Tibial artery (tissue), 4 donors: ENCODE data around the gene ATP5F1D.

ENCODE experiments used
- DNase-seq, 2 donors: peaks; one replicate each; pipeline ENCODE4 v3.0.0-alpha.2; 2019
- H3K27ac ChIP-seq, 2 donors: fragments of 200-600 bp; sonication (generic) in 1 of 2; 1 replicate in 1 of 2; 2 replicates in 1 of 2; pipeline ENCODE4 v1.5.1; 2018 to 2019; ENCODE audit warnings: mild to moderate bottlenecking in 1 of 2
- H3K27me3 ChIP-seq, 2 donors: fragments of 200-600 bp; sonication (generic) in 1 of 2; one replicate each; pipeline versions ENCODE4 v1.5.1 to v1.6.0; 2016 to 2019
- H3K36me3 ChIP-seq, 3 donors: fragments of 200-600 bp; sonication (generic) in 2 of 3; one replicate each; pipeline ENCODE4 v1.5.1; 2016 to 2019; ENCODE audit warnings: mild to moderate bottlenecking in 2 of 3
- H3K4me1 ChIP-seq, 4 donors: fragments of 200-600 bp; sonication (generic) in 2 of 4; 1 replicate in 3 of 4; 2 replicates in 1 of 4; pipeline ENCODE4 v1.5.1; 2016 to 2019
- H3K4me3 ChIP-seq, 2 donors: fragments of 200-600 bp; sonication (generic) in 1 of 2; 1 replicate in 1 of 2; 2 replicates in 1 of 2; pipeline ENCODE4 v1.5.1; 2018 to 2019; ENCODE audit warnings: mild to moderate bottlenecking in 2 of 2
- H3K9me3 ChIP-seq, 3 donors: fragments of 200-600 bp; sonication (generic) in 1 of 3; one replicate each; pipeline ENCODE4 v1.5.1; 2016 to 2019
- intact Hi-C: fragments of 100-400 bp; cut with DNase I; formaldehyde crosslinking; loops from one replicate; pipeline ENCODE4 v1.15.0; 2023; ENCODE audit warnings: low total_unique reads
- TF ChIP-seq, protein P1 (sequence below), 2 experiments: fragments of 200-600 bp in 1 of 2; fragments of 450-650 bp in 1 of 2; IDR thresholded peaks; one replicate each; pipeline ENCODE4 v1.5.1; 2017 to 2019; ENCODE audit warnings: antibody characterized with exemption in 2 of 2, mild to moderate bottlenecking in 1 of 2, moderate library complexity in 1 of 2

ATP5F1D gene

GRCh38 chr19:1263188-1263587 is 21.6 kb downstream of the ATP5F1D start:
- TF ChIP-seq, protein P1, sequence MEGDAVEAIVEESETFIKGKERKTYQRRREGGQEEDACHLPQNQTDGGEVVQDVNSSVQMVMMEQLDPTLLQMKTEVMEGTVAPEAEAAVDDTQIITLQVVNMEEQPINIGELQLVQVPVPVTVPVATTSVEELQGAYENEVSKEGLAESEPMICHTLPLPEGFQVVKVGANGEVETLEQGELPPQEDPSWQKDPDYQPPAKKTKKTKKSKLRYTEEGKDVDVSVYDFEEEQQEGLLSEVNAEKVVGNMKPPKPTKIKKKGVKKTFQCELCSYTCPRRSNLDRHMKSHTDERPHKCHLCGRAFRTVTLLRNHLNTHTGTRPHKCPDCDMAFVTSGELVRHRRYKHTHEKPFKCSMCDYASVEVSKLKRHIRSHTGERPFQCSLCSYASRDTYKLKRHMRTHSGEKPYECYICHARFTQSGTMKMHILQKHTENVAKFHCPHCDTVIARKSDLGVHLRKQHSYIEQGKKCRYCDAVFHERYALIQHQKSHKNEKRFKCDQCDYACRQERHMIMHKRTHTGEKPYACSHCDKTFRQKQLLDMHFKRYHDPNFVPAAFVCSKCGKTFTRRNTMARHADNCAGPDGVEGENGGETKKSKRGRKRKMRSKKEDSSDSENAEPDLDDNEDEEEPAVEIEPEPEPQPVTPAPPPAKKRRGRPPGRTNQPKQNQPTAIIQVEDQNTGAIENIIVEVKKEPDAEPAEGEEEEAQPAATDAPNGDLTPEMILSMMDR (IDR thresholded peaks at IDR 0.05): no peak
- no peak for DNase-seq
- Histone ChIP-seq H3K27ac (peak overlapping the region; percentile 93 to 95), H3K27me3 (no peaks in the 10 kb centered on the region), H3K9me3 (no peaks in the 10 kb centered on the region), H3K4me3 (no peak overlapping the region), H3K4me1 (peaks cover 13 to 91% (median 80%) of the 10 kb centered on the region in 4 donors), H3K36me3 (peaks cover 0 to 6% (median 2%) of the 10 kb centered on the region in 3 donors)
- intact Hi-C loops: no loop called here

DNA sequence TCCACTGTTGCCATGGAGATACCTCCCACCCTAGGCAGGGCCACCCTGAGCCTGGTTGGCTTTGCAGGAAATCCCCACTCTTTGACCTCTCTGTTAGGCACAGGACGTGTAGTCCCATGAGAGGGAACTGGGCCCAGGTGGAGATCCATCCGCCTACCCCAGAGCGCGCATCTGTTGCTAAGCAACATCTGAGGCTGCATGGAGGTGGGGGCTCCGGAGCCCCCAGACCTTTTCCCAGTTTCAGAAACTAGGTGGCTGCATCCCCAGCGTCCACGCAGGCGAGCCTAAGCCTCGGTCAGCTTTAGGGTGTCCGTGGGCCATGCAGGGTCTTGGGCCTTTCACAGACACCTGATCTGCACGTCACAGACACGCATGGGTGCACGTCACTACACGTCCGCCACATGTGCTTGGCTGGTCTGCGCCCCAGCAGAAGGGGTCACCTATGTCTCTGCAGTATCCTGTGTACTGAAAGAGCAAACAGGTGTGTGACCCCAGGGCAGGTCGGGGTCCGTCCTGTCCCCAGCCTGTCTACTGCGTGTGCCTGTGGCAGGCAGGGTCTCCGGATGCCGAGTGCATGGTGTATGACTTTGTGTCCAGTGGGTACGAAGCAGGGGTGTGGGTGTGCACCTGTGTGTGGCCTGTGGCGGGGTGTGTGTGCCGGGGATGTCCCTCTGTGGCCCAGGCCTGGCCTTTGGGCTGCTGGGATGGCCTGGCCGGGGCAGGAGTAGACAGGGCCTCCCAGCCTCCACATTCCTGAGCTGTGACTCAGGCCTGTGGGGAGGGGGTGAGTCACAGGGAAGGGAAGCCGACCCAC is 23.5 kb downstream of the ATP5F1D start:
- no peaks in the 10 kb centered on the region for H3K27me3 ChIP-seq
- TF ChIP-seq, protein P1 (IDR thresholded peaks at IDR 0.05): no peak
- H3K4me3 ChIP-seq: peak overlapping the region in 1 of 2 donors; percentile 68
- no peaks in the 10 kb centered on the region for H3K36me3 ChIP-seq
- peak overlapping the region; percentile 83 to 84 for H3K27ac ChIP-seq
- intact Hi-C loops: no loop called here
- DNase-seq: peak; percentile 80 to 89
- H3K4me1 ChIP-seq: peaks cover 13 to 81% (median 69%) of the 10 kb centered on the region in 4 donors
- H3K9me3 ChIP-seq: no peaks in the 10 kb centered on the region

GRCh38 chr19:1265615-1266128 is 24.1 kb downstream of the ATP5F1D start:
- intact Hi-C loops: no loop called here
- TF ChIP-seq, protein P1 (IDR thresholded peaks at IDR 0.05): no peak
- no peaks in the 10 kb centered on the region for H3K27me3 ChIP-seq
- peaks cover 13 to 81% (median 68%) of the 10 kb centered on the region in 4 donors for H3K4me1 ChIP-seq
- H3K27ac ChIP-seq: peak overlapping the region; percentile 83 to 84
- no peaks in the 10 kb centered on the region for H3K9me3 ChIP-seq
- H3K4me3 ChIP-seq: peak overlapping the region; percentile 50 to 68
- H3K36me3 ChIP-seq: no peaks in the 10 kb centered on the region
- peak; percentile 85 to 95 for DNase-seq

DNA sequence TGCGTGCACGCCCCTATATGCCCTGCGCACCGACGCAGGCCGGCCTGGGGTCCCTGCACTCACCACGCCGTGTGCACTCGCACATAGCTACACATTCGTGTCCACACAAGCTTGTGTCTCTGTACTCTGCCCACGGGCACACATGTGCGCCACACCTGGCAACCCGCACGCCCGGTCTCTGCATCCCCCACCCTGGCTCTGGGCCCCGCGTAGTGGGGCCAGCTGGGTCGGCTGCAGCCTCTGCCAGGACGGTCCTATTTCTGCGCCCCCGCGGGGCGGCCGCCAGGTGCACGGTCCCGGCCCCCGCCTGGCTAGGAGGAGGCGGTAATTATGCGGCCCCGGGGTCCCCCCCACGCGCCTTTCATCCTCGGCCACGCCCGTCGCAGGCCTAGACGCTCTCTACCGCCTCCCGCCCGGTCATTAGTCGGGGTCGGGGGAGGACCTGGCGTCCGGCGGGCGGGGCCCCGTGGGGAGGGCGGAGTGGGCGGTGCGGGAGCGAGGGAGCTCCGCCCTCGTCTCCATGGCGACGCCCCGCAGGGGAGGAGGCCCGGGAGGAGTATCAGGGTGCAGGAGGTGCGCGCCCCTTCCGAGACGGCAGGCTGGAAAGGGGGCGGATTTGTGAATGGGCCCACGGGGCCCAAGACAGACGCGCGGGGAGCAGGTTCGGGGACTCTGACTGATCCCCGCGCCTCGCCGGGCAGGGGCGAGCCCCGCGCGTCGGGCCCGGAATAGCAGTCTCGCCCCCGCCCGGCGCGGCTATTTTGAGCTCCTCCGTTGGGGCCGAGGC is 24.8 kb downstream of the ATP5F1D start:
- Histone ChIP-seq H3K36me3 (peaks cover 6% of the 10 kb centered on the region in 3 donors), H3K4me1 (peaks cover 12 to 81% (median 71%) of the 10 kb centered on the region in 4 donors), H3K27me3 (no peaks in the 10 kb centered on the region), H3K4me3 (peak overlapping the region; percentile 50 to 68), H3K27ac (peak overlapping the region; percentile 83 to 84), H3K9me3 (no peaks in the 10 kb centered on the region)
- TF ChIP-seq, protein P1 (IDR thresholded peaks at IDR 0.05): no peak
- intact Hi-C loops: no loop called here
- peak; percentile 73 to 94 for DNase-seq

GRCh38 chr19:1266916-1267476 is 25.4 kb downstream of the ATP5F1D start:
- H3K4me1 ChIP-seq: peaks cover 7 to 81% (median 71%) of the 10 kb centered on the region in 4 donors
- TF ChIP-seq, protein P1 (IDR thresholded peaks at IDR 0.05): peak; percentile 93 to 99
- H3K27ac ChIP-seq: peak overlapping the region; percentile 83 to 84
- H3K27me3 ChIP-seq: no peaks in the 10 kb centered on the region
- H3K9me3 ChIP-seq: no peaks in the 10 kb centered on the region
- H3K4me3 ChIP-seq: peak overlapping the region; percentile 50 to 68
- H3K36me3 ChIP-seq: peaks cover 13% of the 10 kb centered on the region in 3 donors
- peak; percentile 50 to 88 for DNase-seq
- intact Hi-C loops: loop anchor here (1.0 kb wide), 1 partner anchor 23 kb away; no protein-coding TSS in a partner anchor
